HG03066 (cell line): Measurements from ENCODE around the gene GP5.

Experiments
- ATAC-seq: cut with Tn5 transposase; IDR thresholded peaks from one replicate; pipeline ENCODE4 v1.9.1; 2021; ENCODE audit warnings: low read depth; ENCODE audit not compliant: unreplicated experiment

Gene GP5

GRCh38 chr3:194399166-194399565 lies at the start of gene GP5:
GP5 (minus strand) TSS chr3:194399266; CDS start chr3:194398282, 984 bp downstream.
- ATAC-seq, result no peak

GRCh38 chr3:194447657-194448056 lies 48.6 kb upstream of the GP5 start:
- ATAC-seq, result no peak

GRCh38 chr3:194447161-194447560 lies 48.1 kb upstream of the GP5 start:
- ATAC-seq, result no peak

- ATAC-seq, result no peak
Observed at GRCh38 chr3:194446754-194447153, 47.7 kb upstream of the GP5 start.

GRCh38 chr3:194446172-194446571 lies 47.1 kb upstream of the GP5 start:
- no peak for ATAC-seq

- no peak for ATAC-seq
Observed at GRCh38 chr3:194443901-194444300, 44.8 kb upstream of the GP5 start.

GRCh38 chr3:194440756-194441155 lies 41.7 kb upstream of the GP5 start:
- ATAC-seq, result no peak

GRCh38 chr3:194439881-194440550 lies 41.0 kb upstream of the GP5 start:
- no peak for ATAC-seq

- no peak for ATAC-seq
Observed at GRCh38 chr3:194434503-194434902, 35.4 kb upstream of the GP5 start.

GRCh38 chr3:194431554-194431953 lies 32.5 kb upstream of the GP5 start:
- ATAC-seq, result no peak

GRCh38 chr3:194425399-194425798 lies 26.3 kb upstream of the GP5 start:
- ATAC-seq, result no peak

GRCh38 chr3:194424953-194425352 lies 25.9 kb upstream of the GP5 start:
- no peak for ATAC-seq

GRCh38 chr3:194424373-194424772 lies 25.3 kb upstream of the GP5 start:
- ATAC-seq, result no peak

GRCh38 chr3:194423317-194423716 lies 24.3 kb upstream of the GP5 start:
- ATAC-seq, result no peak

- no peak for ATAC-seq
Observed at GRCh38 chr3:194422188-194422587, 23.1 kb upstream of the GP5 start.

GRCh38 chr3:194418671-194419070 lies 19.6 kb upstream of the GP5 start:
- no peak for ATAC-seq

- ATAC-seq, result no peak
Observed at GRCh38 chr3:194407423-194407822, 8.4 kb upstream of the GP5 start.

GRCh38 chr3:194405766-194406165 lies 6.7 kb upstream of the GP5 start:
- ATAC-seq, result no peak

- no peak for ATAC-seq
Observed at GRCh38 chr3:194404365-194405140, 5.5 kb upstream of the GP5 start.

GRCh38 chr3:194401868-194402329 lies 2.8 kb upstream of the GP5 start:
- no peak for ATAC-seq

- ATAC-seq, result no peak
Observed at GRCh38 chr3:194401346-194401745, 2.3 kb upstream of the GP5 start.

- no peak for ATAC-seq
Observed at GRCh38 chr3:194399874-194400411, 877 bp upstream of the GP5 start.
